HG03354 (cell line): Measurements from ENCODE around the gene CKM.

ENCODE experiments used
- ATAC-seq: cut with Tn5 transposase; IDR thresholded peaks from one replicate; pipeline ENCODE4 v1.9.1; 2021; ENCODE audit warnings: mild to moderate bottlenecking; ENCODE audit not compliant: unreplicated experiment, poor library complexity, severe bottlenecking

CKM gene

GRCh38 chr19:45322744-45323281, at the start of gene CKM:
Gene CKM (minus strand): TSS chr19:45322875. CDS start chr19:45319713, 3,162 bp downstream.
- no peak for ATAC-seq

GRCh38 chr19:45370410-45371204, 47.9 kb upstream of the CKM start, which contains the start of gene ERCC2:
Gene ERCC2 (minus strand): TSS chr19:45370573. CDS start chr19:45370540, 33 bp downstream.
- ATAC-seq = peak; percentile 94

- ATAC-seq = no peak
Observed at GRCh38 chr19:45368737-45369340, 46.2 kb upstream of the CKM start.

- no peak for ATAC-seq
Observed at GRCh38 chr19:45368127-45368526, 45.5 kb upstream of the CKM start.

- no peak for ATAC-seq
Observed at GRCh38 chr19:45364696-45365095, 42.0 kb upstream of the CKM start.

- ATAC-seq = no peak
Observed at GRCh38 chr19:45363861-45364459, 41.3 kb upstream of the CKM start.

GRCh38 chr19:45362291-45362690, 39.6 kb upstream of the CKM start:
- ATAC-seq = no peak

GRCh38 chr19:45361608-45362007, 38.9 kb upstream of the CKM start:
- ATAC-seq = no peak

GRCh38 chr19:45358213-45358792, 35.6 kb upstream of the CKM start:
- no peak for ATAC-seq

- ATAC-seq = no peak
Observed at GRCh38 chr19:45357445-45357783, 34.7 kb upstream of the CKM start.

GRCh38 chr19:45356760-45357444, 34.2 kb upstream of the CKM start:
- no peak for ATAC-seq

GRCh38 chr19:45355910-45356309, 33.2 kb upstream of the CKM start:
- ATAC-seq = no peak

GRCh38 chr19:45355402-45355801, 32.7 kb upstream of the CKM start:
- ATAC-seq = no peak

GRCh38 chr19:45354241-45354842, 31.7 kb upstream of the CKM start:
- ATAC-seq = no peak

- no peak for ATAC-seq
Observed at GRCh38 chr19:45352914-45353796, 30.5 kb upstream of the CKM start.

- no peak for ATAC-seq
Observed at GRCh38 chr19:45352471-45352870, 29.8 kb upstream of the CKM start.

- ATAC-seq = no peak
Observed at GRCh38 chr19:45352062-45352461, 29.4 kb upstream of the CKM start.

- no peak for ATAC-seq
Observed at GRCh38 chr19:45351401-45351952, 28.8 kb upstream of the CKM start.
